HepG2 (cell line): ENCODE measurements around the gene SUN5. TPM values are rescaled to one million over a fixed set of nuclear protein-coding genes. Genes with fewer than 3 reads are reported as not detected.
A peak's percentile ranks its signal among the peaks of the same experiment; 100 is the strongest.

Experiments
- ARID4A ChIP-seq: sonication (generic); formaldehyde crosslinking; IDR thresholded peaks from 2 replicates; pipeline ENCODE4 v1.5.0; 2020; ENCODE audit warnings: mild to moderate bottlenecking, missing genetic modification reagents, borderline replicate concordance
- ARID5B ChIP-seq: IDR thresholded peaks from 2 replicates; pipeline ENCODE4 v1.4.0; 2020; ENCODE audit warnings: mild to moderate bottlenecking, missing genetic modification reagents
- BCLAF1 ChIP-seq: fragments of 450-650 bp; IDR thresholded peaks from 2 replicates; pipeline ENCODE4 v1.6.1; 2017; ENCODE audit warnings: mild to moderate bottlenecking
- BORCS8-MEF2B ChIP-seq: sonication (generic); formaldehyde crosslinking; IDR thresholded peaks from 2 replicates; pipeline ENCODE4 v1.8.0; 2022; ENCODE audit warnings: mild to moderate bottlenecking, missing genetic modification reagents
- HDAC6 ChIP-seq: fragments of 200-600 bp; sonication (generic); IDR thresholded peaks from 2 replicates; pipeline ENCODE4 v1.7.0; 2017; ENCODE audit warnings: mild to moderate bottlenecking, antibody characterized with exemption, low read length, low read depth
- HHEX ChIP-seq: IDR thresholded peaks from 2 replicates; pipeline ENCODE4 v1.6.1; 2016; ENCODE audit warnings: control low read depth
- SOX5 ChIP-seq: IDR thresholded peaks from 2 replicates; pipeline ENCODE4 v1.6.1; 2016; ENCODE audit warnings: borderline replicate concordance
- SRSF4 ChIP-seq: fragments of 200-400 bp; formaldehyde crosslinking; IDR thresholded peaks from one replicate; pipeline ENCODE4 v1.6.1; 2018; ENCODE audit warnings: mild to moderate bottlenecking, low read depth, low read length, moderate library complexity; ENCODE audit not compliant: poor library complexity, severe bottlenecking
- TBP ChIP-seq: sonication (generic); formaldehyde crosslinking; IDR thresholded peaks from 2 replicates; pipeline ENCODE4 v1.5.0; 2020; ENCODE audit warnings: missing genetic modification reagents
- UBTF ChIP-seq: sonication (generic); formaldehyde crosslinking; IDR thresholded peaks from 2 replicates; pipeline ENCODE4 v1.4.0; 2020; ENCODE audit warnings: mild to moderate bottlenecking, missing genetic modification reagents
- ZFY ChIP-seq: sonication (generic); formaldehyde crosslinking; IDR thresholded peaks from 2 replicates; pipeline ENCODE4 v1.4.0; 2020; ENCODE audit warnings: missing genetic modification reagents
- ZNF572 ChIP-seq: sonication (generic); formaldehyde crosslinking; IDR thresholded peaks from 2 replicates; pipeline ENCODE4 v1.5.1; 2020; ENCODE audit warnings: mild to moderate bottlenecking, missing genetic modification reagents
- polyA plus RNA-seq, 8 experiments: library from polyadenylated mRNA; depleted of rRNA in 3 of 8; stranded (reverse) in 7 of 8; unstranded in 1 of 8; fragments of >200 nt; fragmentation: Illumina TruSeq in 4 of 8; extraction: Trizol in 4 of 8; gene quantifications; 2 replicates each; pipeline versions ENCODE4 v1.2.1 to v1.2.3, GENCODE V29; 2011 to 2016; ENCODE audit warnings: low read depth in 4 of 8, missing spikeins in 1 of 8, mixed read lengths in 1 of 8; ENCODE audit not compliant: insufficient read depth in 1 of 8
- total RNA-seq, 5 experiments: library from RNA; depleted of rRNA; stranded (reverse); fragments of >200 nt; fragmentation: Illumina TruSeq; extraction: Trizol; gene quantifications; 2 replicates each; pipeline ENCODE4 v1.2.3, GENCODE V29; 2016; ENCODE audit warnings: low read depth in 1 of 5

The SUN5 gene
- total and polyA plus RNA-seq, 2 of the 13 experiments (the other 11 are each of a cell fraction or from before 2014, with no cell fraction given), result not detected

GRCh38 chr20:33025318-33025876 lies 21.2 kb upstream of the SUN5 start (continued):
- no peak for TF ChIP-seq ARID4A (CRISPR knock-in tag)
- TF ChIP-seq SOX5 (CRISPR knock-in tag), result peak; percentile 11; the same call in 1 of the 2 replicates
- TF ChIP-seq ZFY (CRISPR knock-in tag), result no peak
- no peak for TF ChIP-seq TBP
- no peak for TF ChIP-seq HDAC6
- no peak for TF ChIP-seq HHEX (CRISPR knock-in tag)
- TF ChIP-seq SRSF4, result no peak
- no peak for TF ChIP-seq UBTF
- TF ChIP-seq BCLAF1, result no peak
- TF ChIP-seq BORCS8-MEF2B (CRISPR knock-in tag), result no peak
- no peak for TF ChIP-seq ARID5B (CRISPR knock-in tag)
- TF ChIP-seq ZNF572 (CRISPR knock-in tag), result no peak
